Tibial nerve (tissue), 3 donors: Measurements from ENCODE around the gene MYCL.

ENCODE experiments used
- CTCF ChIP-seq, 5 experiments: fragments of 200-600 bp in 3 of 5; fragments of 450-650 bp in 2 of 5; sonication (generic) in 3 of 5; IDR thresholded peaks; one replicate each; pipeline ENCODE4 v1.5.1; 2016 to 2019; ENCODE audit warnings: antibody characterized with exemption in 5 of 5, mild to moderate bottlenecking in 3 of 5, moderate library complexity in 2 of 5
- POLR2A ChIP-seq, 2 donors: fragments of 450-650 bp; IDR thresholded peaks; one replicate each; pipeline ENCODE4 v1.6.1; 2017; ENCODE audit warnings: antibody characterized with exemption in 2 of 2, mild to moderate bottlenecking in 2 of 2, moderate library complexity in 2 of 2

DNA sequence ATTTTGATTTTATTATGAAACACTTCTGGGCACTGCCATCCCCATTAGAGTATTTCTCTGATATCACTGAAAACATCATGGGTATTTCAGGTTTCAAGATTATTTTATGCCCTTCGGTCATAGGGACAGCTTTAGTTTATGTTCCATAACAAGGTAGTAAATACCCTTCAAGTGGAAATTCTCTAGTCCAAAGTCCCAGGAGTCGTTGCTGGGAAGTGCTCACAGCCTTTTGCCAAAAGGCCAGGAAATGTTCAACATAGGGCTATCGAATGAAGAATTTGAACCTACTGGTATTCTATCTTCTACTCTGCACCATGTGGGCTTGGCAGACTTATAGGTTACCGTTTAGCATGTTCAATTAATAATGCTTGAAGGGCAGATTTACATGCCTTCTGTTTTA lies 45.5 kb upstream of the MYCL start:
- TF ChIP-seq CTCF (IDR thresholded peaks at IDR 0.05) (no peak), POLR2A (IDR thresholded peaks at IDR 0.05) (no peak)
